B cell (primary cell): ENCODE results near the gene ETS1. TPM values are rescaled to one million over a fixed set of nuclear protein-coding genes. Genes with fewer than 3 reads are reported as not detected.
A peak's percentile ranks its signal among the peaks of the same experiment; 100 is the strongest.

Experiments used
- ATAC-seq: fragments of 200-7000 bp; cut with Tn5 transposase; one replicate; pipeline ENCODE4 v1.10.0; 2021; ENCODE audit warnings: low read depth, mild to moderate bottlenecking, moderate number of reproducible peaks, moderate library complexity
- CTCF ChIA-PET: fragments of 350-600 bp; sonication (Branson Sonifier 250); formaldehyde crosslinking; loops from one replicate; lab custom pipeline; 2021; ENCODE audit warnings: antibody characterized with exemption, inconsistent platforms; lab: Charles Lee
- POLR2A ChIA-PET: fragments of 350-600 bp; sonication (Branson Sonifier 250); formaldehyde crosslinking; loops from one replicate; lab custom pipeline; 2021; ENCODE audit warnings: antibody characterized with exemption; lab: Charles Lee
- DNase-seq: peaks from one replicate; pipeline ENCODE4 v3.0.0; 2013
- H2AFZ ChIP-seq: 2 replicates; pipeline ENCODE4 v1.6.1; 2012; ENCODE audit warnings: mild to moderate bottlenecking, low read depth, low read length; ENCODE audit not compliant: insufficient read depth, poor library complexity, severe bottlenecking
- H3K27ac ChIP-seq, 2 donors: 1 replicate in 1 of 2; 2 replicates in 1 of 2; pipeline ENCODE4 v1.5.1; 2012 to 2013; ENCODE audit warnings: low read length in 2 of 2, mild to moderate bottlenecking in 2 of 2, moderate library complexity in 1 of 2
- H3K27me3 ChIP-seq, 4 experiments: fragments of 200-600 bp in 1 of 4; sonication (generic) in 1 of 4; replicated peaks in 1 of 4; 1 replicate in 2 of 4; 2 replicates in 2 of 4; pipeline versions ENCODE4 v1.6.1 to v1.7.0; 2013 to 2016; ENCODE audit warnings: low read length in 3 of 4, mild to moderate bottlenecking in 2 of 4, mixed read lengths in 1 of 4, moderate library complexity in 1 of 4; ENCODE audit not compliant: insufficient read depth in 4 of 4, control insufficient read depth in 3 of 4; ENCODE audit errors: control extremely low read depth in 1 of 4
- H3K36me3 ChIP-seq, 2 experiments: replicated peaks in 1 of 2; 1 replicate in 1 of 2; 2 replicates in 1 of 2; pipeline versions ENCODE4 v1.6.1 to v1.7.1; 2013; ENCODE audit warnings: low read length in 1 of 2; ENCODE audit not compliant: insufficient read depth in 2 of 2, control insufficient read depth in 1 of 2; ENCODE audit errors: control extremely low read depth in 1 of 2, extremely low read depth in 1 of 2
- H3K4me1 ChIP-seq, 2 donors: fragments of 200-600 bp in 1 of 2; sonication (generic) in 1 of 2; 1 replicate in 1 of 2; 2 replicates in 1 of 2; pipeline versions ENCODE4 v1.5.1 to v1.6.1; 2013 to 2017; ENCODE audit warnings: low read length in 2 of 2; ENCODE audit not compliant: control insufficient read depth in 2 of 2, insufficient read depth in 2 of 2
- H3K4me2 ChIP-seq: replicated peaks from 2 replicates; pipeline ENCODE3; 2012; ENCODE audit warnings: mild to moderate bottlenecking, low read depth, low read length; ENCODE audit not compliant: poor library complexity, severe bottlenecking
- H3K4me3 ChIP-seq, 5 experiments: fragments of 200-600 bp in 1 of 5; sonication (generic) in 1 of 5; 1 replicate in 3 of 5; 2 replicates in 2 of 5; pipeline versions ENCODE4 v1.5.1 to v1.7.0; 2011 to 2016; ENCODE audit warnings: low read length in 4 of 5, mild to moderate bottlenecking in 4 of 5, low read depth in 2 of 5, control low read depth in 1 of 5, moderate library complexity in 1 of 5; ENCODE audit not compliant: insufficient read depth in 1 of 5; ENCODE audit errors: control extremely low read depth in 1 of 5, extremely low read depth in 1 of 5
- H3K79me2 ChIP-seq: fragments of 200-600 bp; sonication (generic); one replicate; pipeline ENCODE4 v1.6.0; 2016; ENCODE audit warnings: low read length; ENCODE audit not compliant: control insufficient read depth, insufficient read depth
- H3K9ac ChIP-seq: fragments of 200-600 bp; sonication (generic); 2 replicates; pipeline ENCODE4 v1.6.1; 2017; ENCODE audit warnings: mild to moderate bottlenecking, low read length, moderate library complexity
- H3K9me3 ChIP-seq, 3 donors: one replicate each; pipeline versions ENCODE4 v1.6.1 to v1.7.1; 2013; ENCODE audit warnings: low read length in 2 of 3; ENCODE audit not compliant: control insufficient read depth in 2 of 3, insufficient read depth in 1 of 3; ENCODE audit errors: control extremely low read depth in 1 of 3
- H4K20me1 ChIP-seq: 2 replicates; pipeline ENCODE4 v1.6.0; 2012; ENCODE audit warnings: mild to moderate bottlenecking, low read length; ENCODE audit not compliant: insufficient read depth, control insufficient read depth, poor library complexity, severe bottlenecking
- H3K27ac Mint-ChIP-seq: one replicate; pipeline ENCODE4 v1.8.0; 2021; ENCODE audit warnings: mixed read lengths
- H3K27me3 Mint-ChIP-seq: one replicate; pipeline ENCODE4 v1.8.0; 2021; ENCODE audit warnings: mixed read lengths
- H3K4me1 Mint-ChIP-seq: one replicate; pipeline ENCODE4 v1.8.0; 2021; ENCODE audit warnings: mixed read lengths
- H3K4me3 Mint-ChIP-seq: one replicate; pipeline ENCODE4 v1.8.0; 2021; ENCODE audit warnings: mixed read lengths
- H3K9me3 Mint-ChIP-seq: one replicate; pipeline ENCODE4 v1.8.0; 2022; ENCODE audit warnings: mixed read lengths; ENCODE audit not compliant: insufficient read depth
- CTCF ChIP-seq: fragments of 200-600 bp; IDR thresholded peaks from one replicate; pipeline ENCODE4 v1.8.0; 2022; ENCODE audit warnings: antibody characterized with exemption, mild to moderate bottlenecking
- EZH2 ChIP-seq: IDR thresholded peaks from 2 replicates; pipeline ENCODE4 v1.6.1; 2012; ENCODE audit warnings: borderline replicate concordance, low read depth, mild to moderate bottlenecking, moderate library complexity, low read length; ENCODE audit not compliant: insufficient read depth, poor library complexity, severe bottlenecking
- WGBS: methylation state at CpG from one replicate; pipeline ENCODE4 v1.1.5; 2013; ENCODE audit warnings: missing lambda C conversion rate; ENCODE audit not compliant: insufficient coverage; 5-methylcytosine and 5-hydroxymethylcytosine counted together
- intact Hi-C: fragments of 100-400 bp; cut with micrococcal nuclease; formaldehyde crosslinking; loops from one replicate; pipeline ENCODE4 v1.10.0; 2022
- polyA plus RNA-seq: library from polyadenylated mRNA; depleted of rRNA; stranded (reverse); fragments of >200 nt; gene quantifications from 2 replicates; pipeline ENCODE4 v1.2.3, GENCODE V29; 2012
- total RNA-seq, 2 donors: library from RNA; stranded (reverse); fragments of 120-200 nt in 1 of 2; gene quantifications; 1 replicate in 1 of 2; 2 replicates in 1 of 2; pipeline versions ENCODE4 v1.2.3 to v1.2.4, GENCODE V29; 2013 to 2022

ETS1 gene
- total and polyA plus RNA-seq, 2 donors (not counting 1 experiment from before 2014, with no cell fraction given) = 115 to 271 TPM

- 88% methylated on average over 5 of the region's 10 CpGs for WGBS
Observed at GRCh38 chr11:128608746-128609407, 21.5 kb upstream of the ETS1 start.

More at GRCh38 chr11:128608746-128609407, 21.5 kb upstream of the ETS1 start:
- Mint-ChIP-seq H3K4me3 (peak overlapping the region; percentile 37), H3K27me3 (no peaks in the 10 kb centered on the region), H3K27ac (peak overlapping the region; percentile 96), H3K9me3 (no peaks in the 10 kb centered on the region), H3K4me1 (peaks cover 90% of the 10 kb centered on the region)
- ATAC-seq = no peak
- Histone ChIP-seq H3K4me2 (peak overlapping the region; percentile 54), H3K79me2 (peaks cover 8% of the 10 kb centered on the region), H3K27me3 (no peaks in the 10 kb centered on the region), H2AFZ (no peak overlapping the region), H3K27ac (peak overlapping the region; percentile 93 to 95), H4K20me1 (no peaks in the 10 kb centered on the region), H3K4me1 (peaks cover 80 to 87% of the 10 kb centered on the region in 2 donors), H3K9ac (no peak overlapping the region), H3K4me3 (no peak overlapping the region), H3K9me3 (no peaks in the 10 kb centered on the region), H3K36me3 (no peaks in the 10 kb centered on the region)
- intact Hi-C loops = no loop called here
- POLR2A ChIA-PET = interaction anchor here (0.6 to 13.8 kb wide), 3 partner anchors 16 to 318 kb away, joined by 3 to 305 read pairs (median 4); no protein-coding TSS in a partner anchor
- CTCF ChIA-PET = interaction anchor here (0.8 to 17.0 kb wide), 8 partner anchors 12 to 437 kb away, joined by 3 to 625 read pairs (median 22); no protein-coding TSS in a partner anchor
- no peak for DNase-seq
- no peak for TF ChIP-seq EZH2
- no peak for TF ChIP-seq CTCF
